Measurements from ENCODE around the gene SV2A.
"Not testable (repeated sequence)": the region's sequence is repeated elsewhere in the genome, so short reads cannot be mapped to it uniquely, and the experiment has no call there.

The SV2A gene

GRCh38 chr1:149886396-149887195 is 31.0 kb downstream of the SV2A start:
- peak; percentile 80 for DNase-seq (ENCODE audit: low spot score)

GRCh38 chr1:149886121-149886395 is 31.6 kb downstream of the SV2A start:
- DNase-seq (ENCODE audit: low spot score), result not testable (repeated sequence)

DNA sequence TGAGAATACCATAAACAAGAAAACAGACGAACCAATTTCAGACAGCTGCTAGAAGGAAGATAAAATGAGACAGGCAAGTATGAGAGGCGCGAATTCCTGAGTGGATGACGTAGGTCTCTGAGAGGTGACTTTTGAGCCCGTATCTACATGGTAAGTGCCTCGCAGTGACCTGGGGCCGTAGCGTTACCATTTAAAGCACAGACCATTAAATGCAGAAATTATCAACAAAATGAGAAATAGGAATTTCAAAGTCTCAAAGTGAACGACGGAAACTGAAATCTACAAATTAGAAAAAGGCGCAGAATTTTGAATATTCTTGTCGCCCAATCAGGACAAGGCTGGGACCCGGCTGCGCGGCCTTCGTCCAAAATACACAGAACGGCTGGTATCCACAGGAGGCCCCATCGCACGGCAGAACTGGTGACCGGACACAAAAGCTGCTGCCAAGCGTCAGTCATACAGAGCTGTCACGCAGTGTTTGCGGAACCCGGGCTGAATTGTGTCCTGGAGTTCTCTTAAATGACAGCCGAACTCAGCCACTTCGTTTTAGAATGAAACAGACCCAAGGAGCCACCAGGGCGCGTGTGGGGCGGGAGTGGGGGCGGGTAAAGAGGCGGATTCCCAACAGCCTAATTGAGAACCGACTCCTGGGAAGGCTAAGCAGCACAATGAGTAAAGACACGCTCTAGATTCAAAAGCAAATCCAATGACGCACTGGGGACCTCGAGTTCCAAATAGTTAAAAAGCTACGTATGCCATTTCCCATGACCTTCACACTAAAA is 32.1 kb downstream of the SV2A start:
- no peak for DNase-seq (ENCODE audit: low spot score)

- DNase-seq (ENCODE audit: low spot score), result no peak
These were observed 33.0 kb downstream of the SV2A start for GRCh38 chr1:149884433-149885338.

DNA sequence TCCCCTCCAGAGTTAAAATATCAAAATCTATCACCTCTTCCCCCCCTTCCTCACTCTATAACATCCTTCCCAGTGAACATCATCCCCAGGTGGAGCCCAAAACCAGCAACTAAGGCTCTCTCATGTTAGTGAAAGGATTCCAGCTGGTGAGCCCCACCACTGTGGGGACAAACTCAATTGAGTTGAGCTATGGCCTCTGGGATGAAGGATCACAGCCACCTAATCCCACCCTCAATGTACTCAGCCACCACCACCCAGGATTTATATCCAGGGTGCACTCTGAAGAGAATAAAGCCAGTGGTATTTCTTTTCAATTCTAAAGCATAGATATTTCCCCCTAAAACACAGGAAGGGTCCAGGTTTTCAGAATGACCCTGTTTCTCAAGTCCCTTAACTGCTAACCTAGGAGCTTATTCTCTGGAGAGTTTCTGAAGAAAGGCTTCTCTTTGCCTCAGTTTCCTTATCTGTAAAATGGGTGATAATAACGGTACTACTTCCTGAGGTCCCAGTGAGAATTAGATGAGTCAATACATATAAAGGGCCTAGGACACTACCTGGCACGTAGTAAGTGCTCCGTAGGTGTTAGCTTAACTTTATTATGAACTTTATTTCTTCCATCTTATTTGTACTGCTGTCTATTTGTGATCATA is 33.9 kb downstream of the SV2A start:
- DNase-seq (ENCODE audit: low spot score), result no peak

GRCh38 chr1:149881876-149882275 is 35.8 kb downstream of the SV2A start:
- DNase-seq (ENCODE audit: low spot score), result no peak

DNA sequence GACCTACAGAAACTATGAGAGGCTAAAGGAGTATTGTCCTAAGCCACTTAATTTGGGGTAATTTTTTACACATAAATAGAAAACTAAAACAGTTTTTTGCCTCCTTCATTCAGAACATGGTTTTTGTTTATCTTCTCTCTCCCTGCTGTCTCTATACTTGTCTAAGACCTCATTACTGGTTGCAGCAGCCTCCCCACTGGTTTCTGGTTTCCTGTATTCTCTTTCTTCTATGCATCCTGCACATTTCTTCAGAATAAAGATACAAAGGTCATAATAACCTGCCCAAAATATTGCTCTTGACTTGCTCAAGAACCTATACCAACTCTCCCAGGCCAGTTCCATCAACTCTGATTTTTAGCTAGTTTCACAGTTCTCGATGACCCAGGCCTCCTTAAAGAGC is 38.1 kb downstream of the SV2A start:
- DNase-seq (ENCODE audit: low spot score), result no peak

DNA sequence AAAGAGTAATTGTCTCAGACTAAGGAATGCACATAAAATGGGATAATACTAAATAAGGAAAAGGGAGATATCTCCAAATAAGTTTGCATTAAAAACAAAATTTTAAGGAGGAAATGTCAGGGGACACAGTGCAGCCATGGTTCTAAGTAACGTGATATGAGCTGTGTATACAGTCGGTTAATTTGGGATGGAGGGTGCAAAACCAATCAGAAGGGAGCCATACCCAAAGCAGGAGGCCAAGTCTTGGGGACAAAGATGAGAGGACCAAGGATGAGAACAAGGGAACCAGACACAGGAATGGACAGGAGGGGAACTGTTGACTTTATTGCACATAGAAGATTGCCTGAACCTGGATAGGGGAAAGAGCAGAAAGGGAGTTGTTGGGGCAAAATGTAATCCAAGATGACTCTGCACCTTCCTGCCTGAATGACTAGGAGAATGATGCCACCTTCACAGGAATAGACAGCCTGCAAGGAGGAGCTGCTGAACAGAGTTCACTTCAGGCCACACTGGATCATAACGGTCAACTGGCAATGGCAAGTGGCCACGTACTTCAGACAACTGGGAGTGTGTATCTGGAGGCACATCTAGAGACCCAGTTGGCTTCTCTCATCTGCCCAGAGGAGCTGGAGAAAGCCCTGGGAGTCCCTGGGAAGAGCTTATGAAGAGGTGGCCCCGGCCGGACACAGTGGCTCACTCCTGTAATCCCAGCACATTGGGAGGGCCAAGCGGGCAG is 40.3 kb downstream of the SV2A start:
- no peak for DNase-seq (ENCODE audit: low spot score)

DNA sequence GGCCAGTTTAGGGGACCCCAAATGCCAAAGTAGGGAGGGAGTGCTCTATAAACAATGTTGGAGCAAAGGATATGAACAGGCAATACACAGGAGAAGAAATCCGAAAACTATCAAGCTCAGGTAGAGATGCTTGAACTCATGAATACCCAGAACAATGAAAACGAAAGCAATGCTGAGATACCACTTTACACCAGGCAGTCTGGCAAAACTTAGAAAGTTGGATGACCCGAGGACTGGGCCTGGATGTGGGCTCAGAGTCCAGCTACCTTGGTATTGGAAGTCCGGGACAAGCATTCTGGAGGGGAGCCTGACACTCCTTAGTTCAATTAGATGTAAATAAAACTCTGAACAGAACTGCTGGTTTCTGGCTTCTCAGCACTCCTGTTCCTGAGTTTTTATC is 44.6 kb downstream of the SV2A start:
- DNase-seq (ENCODE audit: low spot score), result not testable (repeated sequence)

DNA sequence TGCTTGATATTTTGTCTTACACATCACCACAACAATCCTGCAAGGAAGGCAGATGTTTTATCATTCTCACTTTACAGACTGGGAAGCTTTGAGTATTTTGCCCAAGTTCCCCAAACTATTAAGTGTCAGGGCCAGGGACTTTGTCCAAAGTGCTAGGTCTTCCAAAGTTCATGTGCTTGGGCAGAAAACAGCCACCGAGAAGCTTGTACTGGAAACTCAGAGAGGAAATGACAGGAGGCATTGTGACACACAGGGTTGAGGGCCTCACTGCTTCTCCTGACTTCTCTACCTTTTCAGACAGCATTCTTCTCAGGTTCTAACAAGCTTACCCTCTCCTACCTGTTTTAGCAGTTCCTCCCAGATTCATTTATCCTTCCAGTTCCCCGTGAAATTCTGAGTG is 50.8 kb downstream of the SV2A start:
- not testable (repeated sequence) for DNase-seq (ENCODE audit: low spot score)

DNA sequence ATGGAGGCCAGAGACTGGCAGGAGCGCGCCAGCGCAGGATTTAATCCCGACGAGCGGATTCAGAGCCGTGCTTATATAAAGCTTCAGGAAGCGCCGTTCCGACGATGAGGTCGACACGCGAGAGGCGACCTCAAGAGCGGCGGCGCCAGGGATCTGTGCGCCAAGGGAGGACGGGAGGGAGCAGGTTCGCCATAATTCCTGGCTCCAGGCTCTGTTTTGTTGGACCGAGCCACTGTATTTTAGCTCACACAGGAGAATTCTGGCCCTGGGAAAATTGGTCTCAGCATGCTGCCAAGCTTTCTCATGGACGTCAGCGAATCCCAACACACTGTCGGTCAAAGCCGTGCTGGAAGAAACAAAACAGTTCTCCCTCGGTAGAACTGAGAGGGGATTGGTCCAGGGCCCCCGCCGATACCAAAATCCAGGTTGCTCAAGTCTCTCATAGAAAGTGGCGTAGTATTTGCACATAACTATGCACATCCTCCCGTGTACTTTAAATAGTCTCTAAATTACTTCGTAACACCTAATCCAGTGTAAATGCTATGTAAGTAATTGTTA is 56.1 kb downstream of the SV2A start:
- not testable (repeated sequence) for DNase-seq (ENCODE audit: low spot score)

DNA sequence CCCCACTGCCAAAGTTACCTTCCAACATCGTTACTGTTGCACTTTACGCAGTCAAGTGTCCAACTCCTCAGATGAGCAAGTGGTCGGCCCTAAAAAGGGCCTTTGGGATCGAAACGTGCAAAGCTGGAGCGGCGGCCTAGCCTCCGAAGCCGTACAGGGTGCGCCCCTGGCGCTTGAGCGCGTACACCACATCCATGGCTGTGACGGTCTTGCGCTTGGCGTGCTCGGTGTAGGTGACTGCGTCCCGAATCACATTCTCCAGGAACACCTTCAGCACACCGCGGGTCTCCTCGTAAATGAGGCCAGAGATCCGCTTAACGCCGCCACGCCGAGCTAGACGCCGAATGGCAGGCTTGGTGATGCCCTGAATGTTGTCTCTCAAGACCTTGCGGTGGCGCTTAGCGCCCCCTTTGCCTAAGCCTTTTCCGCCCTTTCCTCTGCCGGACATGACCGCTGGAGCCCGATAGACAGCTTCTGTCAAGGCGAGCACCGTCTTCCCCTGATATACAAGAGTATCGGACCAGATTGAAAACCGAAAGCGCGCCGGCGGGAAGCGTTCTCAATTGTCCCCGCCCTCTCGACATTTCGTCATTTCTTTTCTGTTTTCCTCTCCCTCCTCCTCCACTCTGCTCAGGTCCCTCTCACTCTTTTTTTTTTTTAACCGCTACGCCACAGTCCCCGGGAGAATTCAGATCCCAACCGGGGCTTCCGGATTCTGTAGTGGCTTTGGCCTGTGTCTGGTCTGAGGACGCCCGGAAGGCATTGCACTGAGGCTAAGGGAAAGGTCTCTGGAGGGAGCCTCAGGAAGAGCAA is 56.8 kb downstream of the SV2A start:
- not testable (repeated sequence) for DNase-seq (ENCODE audit: low spot score)

- not testable (repeated sequence) for DNase-seq (ENCODE audit: low spot score)
These were observed 57.4 kb downstream of the SV2A start for GRCh38 chr1:149860271-149860670.
